Activated T-cell treated with anti-CD3 and anti-CD28 coated beads, Interleukin-2, amount 50 U/mL, for 4 hours (primary cell): ENCODE measurements around the gene U2AF2. TPM values are rescaled to one million over a fixed set of nuclear protein-coding genes. Genes with fewer than 3 reads are reported as not detected.

ENCODE experiments used
- ATAC-seq, 2 donors: fragments of 200-7000 bp; cut with Tn5 transposase; one replicate each; pipeline ENCODE4 v1.10.0; 2021
- DNase-seq: peaks from one replicate; pipeline ENCODE4 v3.0.0-alpha.2; 2020
- H3K27me3 Mint-ChIP-seq: one replicate; pipeline ENCODE4 v1.8.0; 2021; ENCODE audit warnings: low read depth, mixed read lengths
- H3K36me3 Mint-ChIP-seq: one replicate; pipeline ENCODE4 v1.8.0; 2022; ENCODE audit warnings: mixed read lengths; ENCODE audit not compliant: insufficient read depth
- H3K4me1 Mint-ChIP-seq: one replicate; pipeline ENCODE4 v1.8.0; 2021; ENCODE audit warnings: low read depth, mixed read lengths
- H3K4me3 Mint-ChIP-seq: one replicate; pipeline ENCODE4 v1.8.0; 2021; ENCODE audit warnings: mild to moderate bottlenecking, moderate library complexity, mixed read lengths
- H3K9me3 Mint-ChIP-seq: one replicate; pipeline ENCODE4 v1.8.0; 2021; ENCODE audit warnings: mixed read lengths
- total RNA-seq, 3 donors: library from RNA; stranded (reverse); gene quantifications; one replicate each; pipeline ENCODE4 v1.2.1, GENCODE V29; 2021

U2AF2 gene
- total RNA-seq, 3 donors from 2014 or later: 467 to 532 (median 476) TPM

DNA sequence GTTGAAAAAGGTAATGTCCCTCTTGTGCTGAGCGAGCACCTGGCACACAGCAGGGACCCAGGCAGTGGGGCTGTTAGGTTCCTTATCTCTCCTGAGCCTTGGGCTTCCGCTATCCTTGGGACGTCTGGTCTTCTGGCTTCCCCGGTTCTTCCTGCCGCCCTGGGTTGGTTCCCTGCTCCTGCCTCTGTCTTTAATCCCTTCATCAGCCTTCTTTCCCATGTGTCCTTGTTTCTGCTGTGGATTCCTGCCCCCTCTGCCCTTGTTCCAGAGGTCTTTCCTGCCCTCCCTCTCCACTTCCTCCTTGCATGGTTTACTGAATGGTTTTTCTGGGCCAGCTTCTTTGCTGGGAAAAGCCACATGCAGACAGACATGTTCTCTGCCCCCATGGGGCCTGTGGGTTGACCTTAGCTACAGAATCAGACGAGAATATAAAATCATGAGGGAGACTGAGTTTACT is 22.8 kb downstream of the U2AF2 start:
- no peaks in the 10 kb centered on the region for H3K9me3 Mint-ChIP-seq
- peaks cover 57% of the 10 kb centered on the region for H3K4me1 Mint-ChIP-seq
- ATAC-seq: no peak
- peaks cover 20% of the 10 kb centered on the region for H3K36me3 Mint-ChIP-seq
- H3K4me3 Mint-ChIP-seq: peak overlapping the region; percentile 51
- DNase-seq: no peak
- no peaks in the 10 kb centered on the region for H3K27me3 Mint-ChIP-seq

DNA sequence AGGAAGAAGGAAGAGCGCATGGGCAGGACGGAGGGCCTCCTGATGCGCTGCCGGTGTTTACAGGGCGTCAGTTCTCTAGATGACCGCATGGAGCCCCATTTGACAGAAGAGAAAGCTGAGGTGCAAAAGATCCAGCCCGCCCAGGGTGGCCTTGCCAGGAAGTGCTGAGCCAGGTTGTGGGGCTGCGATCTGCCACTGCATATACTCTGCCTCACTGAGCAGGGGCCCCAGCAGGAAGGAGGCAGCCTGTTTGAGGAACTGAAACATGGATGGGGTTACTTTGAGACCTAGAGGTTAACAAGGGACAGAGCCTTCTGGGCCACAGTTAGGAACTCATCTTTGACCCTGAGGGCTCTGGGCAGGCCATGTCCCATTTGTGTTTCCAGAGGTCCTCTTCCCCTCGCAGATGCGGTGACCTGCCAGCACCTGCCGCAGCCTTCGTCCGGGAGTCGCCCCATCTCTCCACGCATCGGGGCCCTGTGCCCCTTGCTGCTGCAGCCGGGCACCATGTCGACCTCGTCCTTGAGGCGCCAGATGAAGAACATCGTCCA is 23.4 kb downstream of the U2AF2 start:
- H3K9me3 Mint-ChIP-seq: no peaks in the 10 kb centered on the region
- ATAC-seq (no peak), DNase-seq (no peak)
- peaks cover 57% of the 10 kb centered on the region for H3K4me1 Mint-ChIP-seq
- H3K4me3 Mint-ChIP-seq: no peak overlapping the region
- H3K27me3 Mint-ChIP-seq: no peaks in the 10 kb centered on the region
- H3K36me3 Mint-ChIP-seq: peaks cover 20% of the 10 kb centered on the region

- peaks cover 52% of the 10 kb centered on the region for H3K4me1 Mint-ChIP-seq
- no peak overlapping the region for H3K4me3 Mint-ChIP-seq
- no peaks in the 10 kb centered on the region for H3K9me3 Mint-ChIP-seq
- no peaks in the 10 kb centered on the region for H3K27me3 Mint-ChIP-seq
- DNase-seq (no peak), ATAC-seq (no peak)
- peaks cover 17% of the 10 kb centered on the region for H3K36me3 Mint-ChIP-seq
Observed at GRCh38 chr19:55679343-55680257, 24.8 kb downstream of the U2AF2 start.

DNA sequence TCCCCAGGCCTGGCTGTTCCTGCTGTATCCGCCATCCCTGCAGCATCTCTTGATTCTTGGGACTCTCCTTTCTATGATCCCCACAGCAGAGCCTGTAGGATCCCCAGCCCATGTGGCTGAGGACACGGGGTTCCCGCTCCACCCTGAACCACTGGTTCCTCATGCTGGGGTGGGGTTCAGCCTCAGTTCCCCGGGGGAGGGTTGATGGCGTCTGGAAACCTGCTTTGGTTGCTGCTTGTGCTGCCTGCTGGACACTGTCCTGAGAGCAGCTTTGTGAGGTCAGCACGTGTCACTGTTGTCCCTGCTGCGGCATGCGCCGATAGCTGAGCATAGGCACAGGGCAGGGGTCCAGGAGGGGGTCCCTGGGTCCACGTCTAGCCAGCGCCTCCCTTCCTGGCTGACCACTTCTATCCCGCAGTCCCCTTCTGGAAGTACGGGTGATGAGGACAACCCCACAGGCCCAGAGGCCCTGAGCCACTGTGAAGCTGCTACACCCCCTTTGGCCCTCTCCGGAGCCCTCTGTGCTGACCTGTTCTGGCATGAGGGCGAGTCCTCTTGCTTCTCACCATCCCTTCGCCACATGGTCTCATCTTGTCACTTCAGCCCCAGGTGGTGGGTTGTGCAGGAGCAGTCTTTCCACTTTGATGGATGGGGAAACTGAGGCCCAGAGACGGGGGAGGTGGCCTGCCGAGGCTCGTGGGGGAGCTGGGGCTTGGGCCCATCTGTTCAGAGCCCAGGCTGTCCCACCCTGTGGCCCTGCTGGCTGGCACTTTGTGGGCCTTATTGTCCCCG is 25.7 kb downstream of the U2AF2 start:
- Mint-ChIP-seq H3K36me3 (peaks cover 23% of the 10 kb centered on the region), H3K4me3 (no peak overlapping the region), H3K9me3 (no peaks in the 10 kb centered on the region), H3K4me1 (peaks cover 51% of the 10 kb centered on the region), H3K27me3 (no peaks in the 10 kb centered on the region)
- ATAC-seq (no peak), DNase-seq (no peak)

DNA sequence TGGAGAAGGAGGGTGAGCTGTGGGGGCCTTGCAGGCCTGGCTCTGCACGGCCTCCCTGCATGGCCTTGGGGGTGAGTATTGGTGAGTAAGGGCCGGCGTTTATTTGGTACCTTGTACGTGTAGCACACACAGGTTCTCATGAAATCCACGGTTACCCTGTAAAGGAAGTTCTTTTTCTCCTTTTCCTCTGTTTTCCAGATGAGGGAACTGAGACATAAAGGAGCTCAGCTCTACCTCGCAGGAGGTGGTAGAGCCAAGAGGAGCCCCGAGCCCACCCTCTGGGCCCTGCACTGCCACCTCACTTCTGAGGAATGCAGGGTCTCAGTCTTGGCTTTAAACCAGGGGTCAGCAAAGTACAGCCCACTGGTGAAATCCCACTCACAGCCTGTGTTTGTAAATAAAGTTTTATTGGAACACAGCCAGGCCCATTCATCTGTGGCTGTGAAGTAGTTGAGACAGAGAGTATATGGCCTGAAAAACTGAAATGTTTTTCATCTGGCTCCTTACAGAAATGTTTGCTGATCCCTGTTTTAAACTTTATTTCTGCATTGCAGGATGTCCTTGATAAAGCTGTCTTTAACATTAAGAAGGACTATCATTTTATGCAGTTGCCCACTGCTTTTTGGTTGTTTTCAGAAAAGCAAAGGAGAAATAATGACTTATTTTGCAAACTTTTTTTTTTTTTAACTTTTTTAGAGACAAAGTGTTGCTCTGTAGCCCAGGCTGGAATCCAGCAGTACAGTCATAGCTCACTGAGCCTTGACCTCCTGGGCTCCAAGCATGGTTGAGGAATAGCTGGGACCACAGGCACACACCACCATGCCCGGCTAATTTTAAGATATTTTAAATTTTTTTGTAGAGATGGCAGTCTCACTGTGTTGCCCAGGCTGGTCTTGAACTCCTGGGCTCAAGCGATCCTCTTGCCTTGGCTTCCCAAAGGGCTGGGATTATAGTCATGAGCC is 26.6 kb downstream of the U2AF2 start:
- H3K36me3 Mint-ChIP-seq: peaks cover 26% of the 10 kb centered on the region
- no peak for ATAC-seq
- H3K4me1 Mint-ChIP-seq: peaks cover 43% of the 10 kb centered on the region

GRCh38 chr19:55683449-55684261 is 28.8 kb downstream of the U2AF2 start:
- ATAC-seq (no peak), DNase-seq (no peak)
- Mint-ChIP-seq H3K9me3 (no peaks in the 10 kb centered on the region), H3K27me3 (no peaks in the 10 kb centered on the region), H3K4me3 (no peak overlapping the region), H3K4me1 (peaks cover 21% of the 10 kb centered on the region), H3K36me3 (peaks cover 26% of the 10 kb centered on the region)

More for the DNA sequence above, 26.6 kb downstream of the U2AF2 start:
- Mint-ChIP-seq H3K9me3 (no peaks in the 10 kb centered on the region), H3K4me3 (no peak overlapping the region), H3K27me3 (no peaks in the 10 kb centered on the region)
- DNase-seq: no peak

DNA sequence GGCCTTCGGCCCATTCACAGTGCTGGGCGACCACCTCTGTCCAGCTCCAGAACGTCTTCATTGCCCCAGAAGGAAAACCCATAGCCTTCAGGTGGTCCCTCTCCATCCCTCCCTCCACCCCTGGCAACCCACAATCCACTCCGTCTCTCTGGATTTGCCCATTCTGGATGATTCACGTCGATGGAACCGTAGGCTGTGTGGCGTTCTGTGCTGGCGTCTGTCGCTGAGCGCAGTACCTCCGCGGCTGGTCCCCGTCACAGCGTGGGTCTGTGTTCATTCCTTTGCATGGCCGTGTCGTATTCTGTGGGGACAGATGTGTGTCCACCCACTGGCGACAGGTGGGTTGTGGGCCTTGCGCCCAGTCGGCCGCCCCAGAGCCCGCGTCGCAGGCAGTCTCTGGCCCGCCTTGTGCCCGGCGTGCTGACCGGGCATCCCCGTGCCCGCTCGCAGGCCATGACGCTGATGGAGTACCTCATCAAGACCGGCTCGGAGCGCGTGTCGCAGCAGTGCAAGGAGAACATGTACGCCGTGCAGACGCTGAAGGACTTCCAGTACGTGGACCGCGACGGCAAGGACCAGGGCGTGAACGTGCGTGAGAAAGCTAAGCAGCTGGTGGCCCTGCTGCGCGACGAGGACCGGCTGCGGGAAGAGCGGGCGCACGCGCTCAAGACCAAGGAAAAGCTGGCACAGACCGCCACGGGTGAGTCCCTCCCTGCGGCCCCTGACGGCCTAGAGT is 30.3 kb downstream of the U2AF2 start:
- peaks cover 22% of the 10 kb centered on the region for H3K36me3 Mint-ChIP-seq
- H3K4me3 Mint-ChIP-seq: no peak overlapping the region
- ATAC-seq: no peak
- H3K27me3 Mint-ChIP-seq: no peaks in the 10 kb centered on the region
- no peak for DNase-seq
- peaks cover 8% of the 10 kb centered on the region for H3K4me1 Mint-ChIP-seq
- no peaks in the 10 kb centered on the region for H3K9me3 Mint-ChIP-seq

GRCh38 chr19:55685776-55686175 is 30.9 kb downstream of the U2AF2 start:
- Mint-ChIP-seq H3K4me3 (no peak overlapping the region), H3K9me3 (no peaks in the 10 kb centered on the region), H3K36me3 (peaks cover 18% of the 10 kb centered on the region), H3K4me1 (peaks cover 2% of the 10 kb centered on the region), H3K27me3 (no peaks in the 10 kb centered on the region)
- DNase-seq: no peak
- ATAC-seq: no peak

DNA sequence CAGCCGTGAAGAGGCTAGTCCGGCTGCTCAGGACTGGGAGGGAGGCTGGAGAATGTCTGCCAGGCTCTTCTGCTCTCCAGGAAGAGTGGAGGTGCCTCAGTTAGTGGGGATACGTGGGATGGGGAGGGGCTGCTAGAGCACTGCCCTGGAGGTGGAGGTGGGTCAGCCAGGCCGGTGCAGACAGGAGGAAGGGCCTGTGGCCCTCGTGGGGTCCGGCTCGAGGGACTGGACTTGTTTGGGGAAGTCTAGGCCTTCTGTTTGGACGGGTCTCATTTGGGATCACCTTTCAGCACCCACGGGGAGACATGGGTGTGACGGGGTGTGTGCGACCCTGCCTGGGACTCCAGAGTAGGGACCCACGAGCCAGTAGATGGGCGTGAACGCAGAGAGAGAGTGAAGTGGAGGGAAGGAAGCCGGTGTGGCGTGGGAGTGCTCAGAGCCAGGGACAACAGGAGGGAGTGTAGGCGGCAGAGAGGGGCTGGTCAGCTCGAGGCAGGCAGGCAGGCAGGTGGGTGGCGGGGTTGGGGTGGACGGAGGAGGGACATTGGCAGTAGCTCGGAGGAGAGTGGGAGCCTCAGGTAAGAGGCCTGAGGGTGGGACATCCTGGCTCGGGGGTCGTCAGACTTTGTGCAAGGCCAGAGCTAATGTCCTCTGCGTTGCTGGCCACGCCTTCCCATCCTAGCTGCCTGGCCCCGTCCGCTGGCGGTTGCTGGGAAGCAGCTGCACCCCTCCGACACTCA is 31.6 kb downstream of the U2AF2 start:
- Mint-ChIP-seq H3K27me3 (no peaks in the 10 kb centered on the region), H3K9me3 (no peaks in the 10 kb centered on the region), H3K4me1 (peaks cover 2% of the 10 kb centered on the region)

DNA sequence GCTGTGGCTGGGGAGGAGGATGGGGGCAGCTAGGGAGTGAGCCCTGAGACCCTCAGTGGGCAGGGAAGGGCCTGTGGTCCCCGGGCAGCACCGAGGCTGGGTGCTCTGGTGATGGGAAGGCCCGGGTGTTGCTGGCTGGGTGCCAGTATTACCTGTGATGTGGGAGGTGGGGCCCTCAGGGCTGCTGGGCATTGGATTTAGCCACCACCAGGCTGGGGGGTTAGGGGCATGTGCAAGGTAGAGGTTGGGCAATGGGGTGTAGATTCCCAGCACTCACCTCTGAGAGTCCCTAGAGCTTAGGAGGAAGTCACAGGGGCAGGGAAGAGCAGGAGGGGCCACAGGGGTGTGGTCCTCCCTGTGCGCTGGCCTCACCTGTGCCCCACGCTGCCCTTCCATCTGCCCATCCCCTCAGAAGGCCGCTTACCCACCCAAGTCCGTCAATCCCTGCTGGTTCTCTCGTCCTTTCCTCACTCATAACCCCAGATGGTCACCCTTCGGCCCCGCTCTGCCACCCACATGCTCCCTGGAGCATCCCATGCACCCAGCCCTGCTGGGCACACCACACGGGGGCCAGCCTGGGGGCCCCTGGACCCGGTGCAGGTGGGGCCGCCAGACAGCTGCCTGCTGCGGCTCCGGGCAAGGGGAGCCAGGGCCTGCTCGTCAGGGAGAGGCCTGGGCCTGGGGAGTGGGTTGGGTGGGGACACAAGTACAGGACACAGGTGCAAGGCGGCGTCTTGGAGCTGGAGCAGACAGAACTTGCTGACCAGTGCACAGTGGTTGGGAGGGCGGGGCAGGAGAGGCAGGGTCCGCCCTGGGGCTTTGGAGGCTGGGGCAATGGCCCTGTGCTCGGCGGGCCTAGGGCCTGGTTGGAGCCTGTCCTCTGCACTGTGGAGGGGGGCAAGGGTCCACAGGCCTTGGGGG is 32.7 kb downstream of the U2AF2 start:
- no peak for DNase-seq
- Mint-ChIP-seq H3K36me3 (peaks cover 18% of the 10 kb centered on the region), H3K4me1 (peaks cover 2% of the 10 kb centered on the region), H3K9me3 (no peaks in the 10 kb centered on the region), H3K4me3 (no peak overlapping the region), H3K27me3 (no peaks in the 10 kb centered on the region)
- no peak for ATAC-seq

More for the DNA sequence above, 31.6 kb downstream of the U2AF2 start:
- Mint-ChIP-seq H3K4me3 (no peak overlapping the region), H3K36me3 (peaks cover 18% of the 10 kb centered on the region)
- DNase-seq: no peak
- no peak for ATAC-seq

DNA sequence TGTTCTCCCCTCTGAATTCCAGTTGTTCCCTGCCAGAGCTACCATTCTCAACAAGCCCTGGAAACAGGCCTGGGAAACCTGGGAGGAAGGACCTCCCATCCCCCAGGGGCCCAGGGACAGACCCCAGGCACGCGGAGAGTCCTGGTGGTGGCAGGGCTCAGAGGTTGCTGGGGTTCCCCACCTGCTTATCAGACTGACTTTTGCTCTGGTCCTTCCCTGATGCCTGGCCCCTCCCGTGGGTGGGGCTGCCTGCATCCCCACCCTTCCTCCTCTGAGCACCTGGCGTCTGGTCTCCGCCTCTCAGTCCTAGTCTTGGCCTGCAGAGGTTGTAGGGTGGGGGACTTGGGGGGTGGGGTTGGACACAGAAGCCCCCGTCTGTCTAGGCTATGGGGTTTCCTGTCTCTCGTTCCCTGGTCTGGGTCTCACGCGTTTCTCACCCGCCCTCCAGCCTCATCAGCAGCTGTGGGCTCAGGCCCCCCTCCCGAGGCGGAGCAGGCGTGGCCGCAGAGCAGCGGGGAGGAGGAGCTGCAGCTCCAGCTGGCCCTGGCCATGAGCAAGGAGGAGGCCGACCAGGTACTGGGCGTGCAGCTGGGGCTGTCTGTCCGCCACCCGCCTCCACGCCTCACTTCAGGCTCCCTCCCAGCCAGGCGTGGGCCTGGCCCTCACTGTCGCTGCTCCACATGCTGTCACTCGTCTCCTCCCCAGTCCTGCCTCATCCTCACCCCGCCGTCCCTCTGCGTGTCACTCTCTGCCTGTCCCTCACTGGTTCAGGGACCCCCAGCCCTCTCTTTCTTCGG is 33.8 kb downstream of the U2AF2 start:
- Mint-ChIP-seq H3K4me1 (peaks cover under 1% of the 10 kb centered on the region), H3K9me3 (no peaks in the 10 kb centered on the region), H3K4me3 (no peak overlapping the region), H3K36me3 (peaks cover 23% of the 10 kb centered on the region), H3K27me3 (no peaks in the 10 kb centered on the region)
- ATAC-seq (no peak), DNase-seq (no peak)
